ENCODE results near the gene MTMR11. TPM values are rescaled to one million over a fixed set of nuclear protein-coding genes. Genes with fewer than 3 reads are reported as not detected.
"Not testable (repeated sequence)": the region's sequence is repeated elsewhere in the genome, so short reads cannot be mapped to it uniquely, and the experiment has no call there.

The MTMR11 gene
- polyA plus RNA-seq, 1 donor from 2014 or later, result not detected

- H3K27ac Mint-ChIP-seq, result no peak overlapping the region
- H3K4me3 Mint-ChIP-seq, result no peak overlapping the region
- H3K27me3 Mint-ChIP-seq, result no peaks in the 10 kb centered on the region
- peaks cover 2% of the 10 kb centered on the region for H3K36me3 Mint-ChIP-seq
- H3K9me3 Mint-ChIP-seq, result no peaks in the 10 kb centered on the region
- H3K4me1 Mint-ChIP-seq, result no peaks in the 10 kb centered on the region
Observed at GRCh38 chr1:149945206-149945605, 8.5 kb upstream of the MTMR11 start.

DNA sequence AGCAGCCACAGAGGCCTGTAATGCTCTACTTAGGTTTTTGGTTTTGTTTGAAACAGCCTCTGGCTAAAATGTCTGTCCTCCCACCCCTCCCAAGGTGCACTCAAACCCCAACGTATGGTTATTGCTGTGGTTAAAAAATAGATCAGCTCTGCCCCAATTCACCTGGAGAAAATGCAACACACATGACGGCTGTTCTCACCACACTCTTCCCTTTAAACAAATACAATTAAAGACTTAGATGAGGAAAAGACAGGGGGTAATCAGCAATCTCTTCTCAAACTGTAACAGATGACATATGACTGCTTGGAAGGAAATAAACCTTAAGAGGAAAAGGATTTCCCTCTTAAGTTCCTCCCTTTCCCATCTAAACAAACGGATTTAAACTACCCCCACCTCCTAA lies 6.2 kb upstream of the MTMR11 start:
- Mint-ChIP-seq H3K9me3 (no peaks in the 10 kb centered on the region), H3K27me3 (no peaks in the 10 kb centered on the region), H3K4me3 (no peak overlapping the region), H3K36me3 (peaks cover 2% of the 10 kb centered on the region), H3K4me1 (no peaks in the 10 kb centered on the region), H3K27ac (no peak overlapping the region)

DNA sequence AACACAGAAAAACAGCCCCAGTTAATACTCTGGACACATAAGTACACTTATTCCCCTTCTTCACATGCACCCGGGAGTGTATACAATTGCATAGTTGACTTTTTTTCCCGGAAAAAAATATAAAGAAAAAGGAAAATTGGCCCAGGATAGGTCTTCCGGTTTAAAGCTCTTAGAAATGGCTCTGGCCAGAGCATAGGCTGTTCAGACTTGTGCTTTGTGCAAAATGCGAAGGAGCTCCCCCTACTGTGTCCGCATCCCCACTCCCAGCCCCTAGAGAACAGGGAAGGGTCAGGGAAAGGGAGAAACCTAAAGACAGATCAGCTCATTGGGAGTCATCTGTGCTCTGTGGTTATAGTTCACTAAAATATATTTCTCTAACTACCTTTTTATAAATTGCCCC lies 5.5 kb upstream of the MTMR11 start:
- no peaks in the 10 kb centered on the region for H3K27me3 Mint-ChIP-seq
- no peaks in the 10 kb centered on the region for H3K9me3 Mint-ChIP-seq
- no peak overlapping the region for H3K4me3 Mint-ChIP-seq
- H3K4me1 Mint-ChIP-seq, result peaks cover 0 to 2% (median 0%) of the 10 kb centered on the region in 3 donors
- peaks cover 2% of the 10 kb centered on the region for H3K36me3 Mint-ChIP-seq
- H3K27ac Mint-ChIP-seq, result no peak overlapping the region

GRCh38 chr1:149940427-149940826 lies 3.7 kb upstream of the MTMR11 start:
- Mint-ChIP-seq H3K27me3 (no peaks in the 10 kb centered on the region), H3K36me3 (peaks cover 2% of the 10 kb centered on the region), H3K27ac (no peak overlapping the region), H3K4me3 (no peak overlapping the region), H3K9me3 (no peaks in the 10 kb centered on the region), H3K4me1 (peaks cover 0 to 4% (median 2%) of the 10 kb centered on the region in 3 donors)

GRCh38 chr1:149938668-149939003 lies 2.0 kb upstream of the MTMR11 start:
- H3K4me1 Mint-ChIP-seq, H3K36me3 Mint-ChIP-seq, H3K9me3 Mint-ChIP-seq, H3K27me3 Mint-ChIP-seq, H3K4me3 Mint-ChIP-seq, H3K27ac Mint-ChIP-seq: not testable (repeated sequence)

GRCh38 chr1:149937759-149938158 lies 1.1 kb upstream of the MTMR11 start:
- H3K36me3 Mint-ChIP-seq, result no peaks in the 10 kb centered on the region
- H3K4me3 Mint-ChIP-seq, result no peak overlapping the region
- peaks cover 0 to 4% (median 2%) of the 10 kb centered on the region in 3 donors for H3K4me1 Mint-ChIP-seq
- H3K9me3 Mint-ChIP-seq, result no peaks in the 10 kb centered on the region
- H3K27ac Mint-ChIP-seq, result no peak overlapping the region
- H3K27me3 Mint-ChIP-seq, result peaks cover 5% of the 10 kb centered on the region

DNA sequence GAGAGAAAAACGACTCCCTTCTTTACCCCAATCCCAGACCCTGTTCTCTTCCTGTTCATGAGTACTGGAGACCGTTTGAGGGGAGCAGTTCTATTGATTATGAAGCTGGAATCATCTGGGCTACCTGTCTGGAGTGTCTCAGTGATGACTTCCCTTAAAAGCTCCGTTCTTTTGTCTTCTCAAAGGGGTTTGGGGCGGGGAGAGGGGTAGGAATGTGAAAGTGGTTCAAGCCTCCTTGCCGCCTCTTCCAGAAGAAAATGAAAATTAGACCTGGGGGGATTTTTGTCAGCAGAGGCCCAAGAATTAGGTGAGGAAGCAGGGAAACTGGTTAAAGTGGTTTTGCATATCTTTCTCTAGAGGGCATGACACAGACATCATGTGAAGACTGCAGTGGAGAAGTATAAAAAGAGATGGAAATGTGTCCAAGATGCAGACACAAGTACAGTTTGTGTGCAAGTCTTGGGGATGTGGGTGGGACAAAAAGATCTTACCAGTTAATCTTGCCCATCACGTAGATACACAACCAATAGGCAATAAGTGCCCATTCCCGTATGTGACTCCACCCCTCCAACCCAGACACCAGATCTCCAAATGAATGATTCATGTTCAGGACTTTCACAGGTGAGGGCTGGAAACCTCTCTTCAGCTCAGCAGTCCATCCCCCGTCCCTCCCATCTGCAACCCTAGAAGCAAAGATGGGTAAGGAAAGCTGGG lies 470 bp upstream of the MTMR11 start:
- peaks cover 5% of the 10 kb centered on the region for H3K27me3 Mint-ChIP-seq
- no peaks in the 10 kb centered on the region for H3K36me3 Mint-ChIP-seq
- no peaks in the 10 kb centered on the region for H3K9me3 Mint-ChIP-seq
- H3K4me1 Mint-ChIP-seq, result peaks cover 0 to 4% (median 2%) of the 10 kb centered on the region in 3 donors
- H3K27ac Mint-ChIP-seq, result peak overlapping the region in 1 of 3 donors; percentile 69
- H3K4me3 Mint-ChIP-seq, result no peak overlapping the region

DNA sequence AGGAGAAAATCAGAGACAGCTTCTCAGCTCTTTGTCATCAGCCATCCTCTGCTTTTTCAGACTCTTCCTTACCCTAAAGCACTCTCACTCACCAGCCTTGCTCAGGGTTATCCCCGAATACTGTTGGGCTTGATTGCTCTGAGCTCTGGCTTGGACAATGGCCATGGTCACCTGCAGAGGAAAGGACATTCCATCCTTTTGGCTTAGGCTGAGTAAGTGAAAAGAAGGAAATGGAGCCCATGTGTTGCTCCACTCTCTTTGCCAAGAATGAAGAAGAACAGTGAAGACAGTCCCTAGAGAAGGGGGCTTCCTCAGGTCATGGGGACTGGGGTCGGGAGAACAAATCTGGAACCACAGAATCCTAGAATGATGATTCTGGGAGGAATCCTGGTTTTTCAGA lies 2.3 kb downstream of the MTMR11 start:
- Mint-ChIP-seq H3K36me3 (peaks cover 3% of the 10 kb centered on the region), H3K27me3 (peaks cover 9% of the 10 kb centered on the region), H3K9me3 (no peaks in the 10 kb centered on the region), H3K27ac (no peak overlapping the region), H3K4me1 (peaks cover 0 to 4% (median 3%) of the 10 kb centered on the region in 3 donors), H3K4me3 (no peak overlapping the region)

DNA sequence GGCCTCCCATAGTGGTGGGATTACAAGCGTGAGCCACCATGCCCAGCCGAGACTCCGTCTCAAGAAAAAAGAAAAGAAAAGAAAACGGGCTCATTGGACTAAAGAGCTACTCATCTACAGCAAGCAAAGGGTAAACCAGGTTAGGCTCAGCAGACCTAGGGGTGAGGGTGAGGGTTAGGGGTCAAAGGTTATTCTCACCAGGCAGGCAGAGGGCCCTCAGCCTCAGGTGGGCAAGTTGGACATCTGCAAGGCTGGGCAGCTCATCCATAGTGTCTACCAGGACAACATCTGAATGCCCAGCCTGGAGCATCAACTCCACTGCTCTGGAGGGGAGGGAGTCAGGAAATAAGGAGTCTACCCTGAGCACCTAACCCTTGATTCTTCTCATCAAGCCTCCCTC lies 3.5 kb downstream of the MTMR11 start:
- H3K36me3 Mint-ChIP-seq, result peaks cover 3% of the 10 kb centered on the region
- H3K4me3 Mint-ChIP-seq, result peak overlapping the region in 1 of 4 donors; percentile 22
- H3K27me3 Mint-ChIP-seq, result peaks cover 9% of the 10 kb centered on the region
- no peak overlapping the region for H3K27ac Mint-ChIP-seq
- peaks cover 4 to 8% (median 7%) of the 10 kb centered on the region in 3 donors for H3K4me1 Mint-ChIP-seq
- H3K9me3 Mint-ChIP-seq, result no peaks in the 10 kb centered on the region

- Mint-ChIP-seq H3K4me3 (no peak overlapping the region), H3K27me3 (peaks cover 9% of the 10 kb centered on the region), H3K9me3 (no peaks in the 10 kb centered on the region), H3K27ac (no peak overlapping the region), H3K36me3 (peaks cover 3% of the 10 kb centered on the region), H3K4me1 (peaks cover 8 to 10% (median 8%) of the 10 kb centered on the region in 3 donors)
Observed at GRCh38 chr1:149932474-149932873, 4.2 kb downstream of the MTMR11 start.

- H3K4me1 Mint-ChIP-seq, result peaks cover 9 to 11% (median 11%) of the 10 kb centered on the region in 3 donors
- peak overlapping the region in 1 of 4 donors; percentile 89 for H3K4me3 Mint-ChIP-seq
- H3K9me3 Mint-ChIP-seq, result no peaks in the 10 kb centered on the region
- peak overlapping the region in 2 of 3 donors; percentile 20 to 56 for H3K27ac Mint-ChIP-seq
- peaks cover 9% of the 10 kb centered on the region for H3K27me3 Mint-ChIP-seq
- peaks cover 3% of the 10 kb centered on the region for H3K36me3 Mint-ChIP-seq
Observed at GRCh38 chr1:149931212-149931790, 5.4 kb downstream of the MTMR11 start.

- H3K4me3 Mint-ChIP-seq, result peak overlapping the region in 1 of 4 donors; percentile 89
- H3K27ac Mint-ChIP-seq, result no peak overlapping the region
- peaks cover 14 to 21% (median 18%) of the 10 kb centered on the region in 3 donors for H3K4me1 Mint-ChIP-seq
- no peaks in the 10 kb centered on the region for H3K9me3 Mint-ChIP-seq
- H3K36me3 Mint-ChIP-seq, result peaks cover 6% of the 10 kb centered on the region
- H3K27me3 Mint-ChIP-seq, result peaks cover 9% of the 10 kb centered on the region
Observed at GRCh38 chr1:149929856-149930255, 6.8 kb downstream of the MTMR11 start.

DNA sequence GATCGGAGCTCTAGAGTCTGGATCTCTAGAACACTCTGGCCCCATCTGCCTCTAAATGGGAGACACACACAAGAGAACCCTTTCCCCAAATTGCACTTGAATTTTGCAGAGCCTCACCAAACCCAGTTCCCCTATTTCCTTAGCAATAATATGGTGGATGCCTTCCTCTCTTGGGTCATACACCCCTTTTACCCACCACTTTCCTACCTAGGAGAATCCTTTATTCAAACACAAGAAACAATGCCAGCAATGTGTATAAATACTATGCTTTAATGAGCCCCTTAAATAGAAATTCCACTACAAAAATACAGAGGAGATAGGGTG lies 8.3 kb downstream of the MTMR11 start:
- H3K36me3 Mint-ChIP-seq, result peaks cover 10% of the 10 kb centered on the region
- H3K4me3 Mint-ChIP-seq, result peak overlapping the region; percentile 89 to 98 (median 96)
- H3K27ac Mint-ChIP-seq, result peak overlapping the region; percentile 83 to 96 (median 90)
- H3K27me3 Mint-ChIP-seq, result peaks cover 5% of the 10 kb centered on the region
- peaks cover 14 to 27% (median 21%) of the 10 kb centered on the region in 3 donors for H3K4me1 Mint-ChIP-seq
- no peaks in the 10 kb centered on the region for H3K9me3 Mint-ChIP-seq

DNA sequence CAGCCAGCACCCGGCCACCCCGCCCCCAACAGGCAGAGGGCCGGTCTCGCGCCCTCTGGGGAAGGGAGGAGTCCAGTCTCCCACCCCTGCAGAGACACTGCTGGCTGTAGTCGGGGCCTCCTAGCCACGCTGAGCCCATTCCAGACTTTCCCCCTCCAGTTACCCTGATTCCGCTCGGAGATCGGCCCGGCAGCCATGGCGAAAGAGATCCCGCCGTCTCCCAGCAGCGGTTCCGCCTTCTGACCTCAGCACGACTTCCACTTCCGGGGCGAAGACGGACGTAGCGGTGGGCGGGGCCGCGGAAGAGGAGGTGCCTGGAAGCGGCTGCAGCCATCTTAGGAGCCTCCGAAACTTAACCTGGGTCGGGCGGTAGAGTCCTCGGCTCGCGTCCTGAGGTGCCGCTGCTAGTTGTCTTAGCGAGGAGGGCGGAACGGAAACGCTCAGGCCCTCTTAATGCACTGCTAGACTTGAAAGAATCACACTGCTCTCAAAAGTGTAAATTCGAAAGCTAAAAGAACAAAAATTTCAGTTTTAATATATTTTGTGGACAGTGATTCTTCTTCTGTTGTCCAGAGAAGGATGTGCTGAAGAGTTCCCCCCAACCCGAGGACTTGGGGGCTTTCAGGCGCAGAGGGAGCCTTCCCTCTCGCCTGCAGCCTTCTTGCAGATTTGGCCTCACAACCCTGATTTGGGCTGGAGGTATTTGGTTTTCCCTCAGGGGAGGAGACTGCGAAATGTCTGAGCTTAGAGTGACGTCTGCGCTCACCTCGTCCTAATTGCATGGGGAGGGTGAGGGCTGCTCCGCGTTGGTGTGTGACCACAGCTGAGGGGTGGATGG lies 8.9 kb downstream of the MTMR11 start, which contains the start of gene SF3B4:
Gene SF3B4 (minus strand): TSS at position 241 of the 838 bp plus-strand sequence. CDS start 44 bp downstream, at position 197.
- peaks cover 14 to 27% (median 21%) of the 10 kb centered on the region in 3 donors for H3K4me1 Mint-ChIP-seq
- peak within 1 kb of the TSS; percentile 89 to 98 (median 96) for H3K4me3 Mint-ChIP-seq
- H3K27me3 Mint-ChIP-seq, result peaks cover 5% of the 10 kb centered on the region
- H3K36me3 Mint-ChIP-seq, result peaks cover 15% of the 10 kb centered on the region
- peak within 1 kb of the TSS; percentile 83 to 96 (median 90) for H3K27ac Mint-ChIP-seq
- no peaks in the 10 kb centered on the region for H3K9me3 Mint-ChIP-seq

DNA sequence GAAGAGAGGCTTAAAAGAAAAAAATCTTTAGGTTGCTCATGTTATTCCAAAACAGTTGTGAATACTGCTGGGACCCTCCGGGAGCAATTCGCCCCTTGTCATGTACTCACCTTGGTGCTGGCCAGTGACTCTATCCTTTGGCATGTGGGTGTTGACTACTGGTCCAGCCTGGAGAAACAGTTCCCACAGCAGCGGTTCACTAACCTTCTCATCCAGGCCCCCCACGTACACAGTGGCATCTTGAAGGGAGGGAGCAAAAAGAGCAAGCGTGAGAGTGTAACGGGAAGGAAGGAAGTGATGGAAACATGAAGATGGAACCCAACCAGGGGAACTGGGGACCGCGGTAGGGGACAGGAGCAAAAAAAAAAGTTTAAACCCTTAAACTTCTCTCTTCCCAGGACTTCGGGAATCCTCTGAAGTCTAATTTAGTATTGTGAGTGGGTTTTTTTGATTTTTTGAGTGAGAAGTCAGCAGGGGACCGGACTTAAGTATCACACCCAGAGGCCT lies 9.6 kb downstream of the MTMR11 start:
- peaks cover 5% of the 10 kb centered on the region for H3K27me3 Mint-ChIP-seq
- H3K4me3 Mint-ChIP-seq, result peak overlapping the region; percentile 89 to 98 (median 96)
- H3K4me1 Mint-ChIP-seq, result peaks cover 14 to 27% (median 21%) of the 10 kb centered on the region in 3 donors
- H3K27ac Mint-ChIP-seq, result peak overlapping the region; percentile 83 to 96 (median 90)
- H3K36me3 Mint-ChIP-seq, result peaks cover 15% of the 10 kb centered on the region
- H3K9me3 Mint-ChIP-seq, result no peaks in the 10 kb centered on the region

Measured in IgD-negative memory B cell (primary cell).